Fibroblast of lung (primary cell): ENCODE results near the gene SPTBN1. TPM values are rescaled to one million over a fixed set of nuclear protein-coding genes. Genes with fewer than 3 reads are reported as not detected.
A peak's percentile ranks its signal among the peaks of the same experiment; 100 is the strongest.

Experiments used
- DNase-seq, 2 donors: peaks; one replicate each; pipeline versions ENCODE4 v3.0.0 to v3.0.0-alpha.2; 2010; ENCODE audit warnings: low read depth in 2 of 2
- H2AFZ ChIP-seq: 2 replicates; pipeline ENCODE4 v1.5.1; 2012; ENCODE audit warnings: low read length, control low read depth, inconsistent platforms
- H3K27ac ChIP-seq: 2 replicates; pipeline ENCODE4 v1.5.1; 2011; ENCODE audit warnings: low read length, control low read depth; ENCODE audit not compliant: insufficient read depth
- H3K27me3 ChIP-seq: 2 replicates; pipeline ENCODE4 v1.5.1; 2011; ENCODE audit warnings: mild to moderate bottlenecking, low read length; ENCODE audit not compliant: control insufficient read depth, insufficient read depth
- H3K36me3 ChIP-seq: 2 replicates; pipeline ENCODE4 v1.5.1; 2011; ENCODE audit warnings: low read length; ENCODE audit not compliant: control insufficient read depth, insufficient read depth
- H3K4me1 ChIP-seq: 2 replicates; pipeline ENCODE4 v1.5.1; 2011; ENCODE audit warnings: low read length; ENCODE audit not compliant: control insufficient read depth, insufficient read depth; ENCODE audit errors: extremely low read depth
- H3K4me2 ChIP-seq: 2 replicates; pipeline ENCODE4 v1.5.1; 2011; ENCODE audit warnings: low read length, control low read depth; ENCODE audit not compliant: insufficient read depth; ENCODE audit errors: extremely low read depth
- H3K4me3 ChIP-seq, 4 experiments: fragments of 200-600 bp in 1 of 4; sonication (generic) in 1 of 4; replicated peaks in 1 of 4; 2 replicates each; pipeline ENCODE4 v1.5.1; 2011 to 2016; ENCODE audit warnings: low read length in 4 of 4, low read depth in 3 of 4, mild to moderate bottlenecking in 3 of 4, control low read depth in 2 of 4, inconsistent platforms in 1 of 4, mixed read lengths in 1 of 4; ENCODE audit not compliant: insufficient read depth in 1 of 4; ENCODE audit errors: control extremely low read depth in 1 of 4
- H3K79me2 ChIP-seq: 2 replicates; pipeline ENCODE4 v1.5.1; 2012; ENCODE audit warnings: mild to moderate bottlenecking, low read length, inconsistent platforms; ENCODE audit not compliant: control insufficient read depth, insufficient read depth
- H3K9ac ChIP-seq: 2 replicates; pipeline ENCODE4 v1.5.1; 2011; ENCODE audit warnings: mild to moderate bottlenecking, low read length, control low read depth; ENCODE audit not compliant: insufficient read depth
- H3K9me3 ChIP-seq: 2 replicates; pipeline ENCODE4 v1.5.1; 2012; ENCODE audit warnings: low read depth, low read length; ENCODE audit not compliant: control insufficient read depth, insufficient read depth
- H4K20me1 ChIP-seq: 2 replicates; pipeline ENCODE4 v1.5.1; 2011; ENCODE audit warnings: low read length; ENCODE audit not compliant: control insufficient read depth, insufficient read depth; ENCODE audit errors: extremely low read depth
- CTCF ChIP-seq, 2 donors: IDR thresholded peaks in 1 of 2; conservative IDR thresholded peaks in 1 of 2; 1 replicate in 1 of 2; 2 replicates in 1 of 2; pipeline ENCODE4 v1.5.1; 2011 to 2012; ENCODE audit warnings: low read length in 2 of 2, control low read depth in 1 of 2, inconsistent platforms in 1 of 2, low read depth in 1 of 2, mild to moderate bottlenecking in 1 of 2
- EZH2 ChIP-seq: IDR thresholded peaks from 2 replicates; pipeline ENCODE4 v1.5.1; 2012; ENCODE audit warnings: low read length, control low read depth, mild to moderate bottlenecking; ENCODE audit errors: missing control alignments
- polyA plus RNA-seq, 2 donors: library from polyadenylated mRNA; depleted of rRNA in 1 of 2; stranded (reverse) in 1 of 2; unstranded in 1 of 2; fragments of >200 nt; gene quantifications; 2 replicates each; pipeline ENCODE4 v1.2.1, GENCODE V29; 2011 to 2012; ENCODE audit warnings: missing spikeins in 1 of 2
- total RNA-seq: library from RNA; depleted of rRNA; stranded (reverse); fragments of >200 nt; gene quantifications from 2 replicates; pipeline ENCODE4 v1.2.1, GENCODE V29; 2014

The SPTBN1 gene
- total and polyA plus RNA-seq, 2 donors (not counting 1 experiment from before 2014, with no cell fraction given), result 123 to 325 TPM

GRCh38 chr2:54663424-54664030 is 207.4 kb downstream of the SPTBN1 start:
- Histone ChIP-seq H3K9ac (no peak overlapping the region), H3K4me2 (no peak overlapping the region), H3K4me3 (no peak overlapping the region), H3K79me2 (no peaks in the 10 kb centered on the region), H3K9me3 (no peaks in the 10 kb centered on the region), H3K4me1 (peaks cover 19% of the 10 kb centered on the region), H4K20me1 (no peaks in the 10 kb centered on the region), H3K36me3 (peaks cover 31% of the 10 kb centered on the region), H3K27me3 (no peaks in the 10 kb centered on the region), H3K27ac (no peak overlapping the region), H2AFZ (no peak overlapping the region)
- DNase-seq, result no peak
- TF ChIP-seq CTCF (conservative IDR thresholded peaks at IDR 0.05 in 1 of 2, IDR thresholded peaks at IDR 0.05 in 1 of 2; ENCODE audit: low read depth in 1 of 2, low read length in 2 of 2) (no peak), EZH2 (no peak)

- Histone ChIP-seq H3K9ac (no peak overlapping the region), H2AFZ (no peak overlapping the region), H3K4me1 (peaks cover 21% of the 10 kb centered on the region), H3K4me3 (no peak overlapping the region), H3K36me3 (peaks cover 27% of the 10 kb centered on the region), H3K4me2 (no peak overlapping the region), H3K27ac (no peak overlapping the region), H3K9me3 (no peaks in the 10 kb centered on the region), H3K79me2 (no peaks in the 10 kb centered on the region), H4K20me1 (no peaks in the 10 kb centered on the region), H3K27me3 (no peaks in the 10 kb centered on the region)
- DNase-seq, result no peak
- no peak for TF ChIP-seq CTCF (conservative IDR thresholded peaks at IDR 0.05 in 1 of 2, IDR thresholded peaks at IDR 0.05 in 1 of 2; ENCODE audit: low read depth in 1 of 2, low read length in 2 of 2)
- no peak for TF ChIP-seq EZH2
Observed at GRCh38 chr2:54664238-54664786, 208.2 kb downstream of the SPTBN1 start.

DNA sequence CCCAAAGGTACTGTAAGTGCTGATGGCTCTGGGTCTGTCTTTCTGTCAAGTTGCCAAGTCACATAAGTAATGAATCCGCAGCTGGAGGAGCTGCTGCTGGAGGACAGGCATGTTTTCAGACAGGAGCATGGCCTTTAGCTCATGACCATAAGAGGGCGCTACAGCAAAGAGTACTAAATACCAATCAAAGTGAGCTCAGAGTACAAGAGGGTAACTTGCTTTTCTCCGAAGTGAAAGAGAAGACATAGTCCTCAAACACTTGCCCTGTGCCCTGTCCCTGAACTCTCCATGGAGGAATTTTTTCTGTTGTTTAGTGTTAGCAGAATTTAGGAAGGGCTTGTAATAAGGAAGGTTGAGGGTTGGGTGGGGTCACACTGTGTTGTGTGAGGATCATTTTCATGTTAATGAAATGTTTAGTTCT is 209.3 kb downstream of the SPTBN1 start:
- Histone ChIP-seq H3K4me3 (no peak overlapping the region), H3K9ac (no peak overlapping the region), H3K27me3 (no peaks in the 10 kb centered on the region), H3K79me2 (no peaks in the 10 kb centered on the region), H3K9me3 (no peaks in the 10 kb centered on the region), H2AFZ (no peak overlapping the region), H3K4me1 (peaks cover 25% of the 10 kb centered on the region), H4K20me1 (no peaks in the 10 kb centered on the region), H3K4me2 (peak overlapping the region; percentile 56), H3K27ac (peak overlapping the region; percentile 61), H3K36me3 (peaks cover 29% of the 10 kb centered on the region)
- peak; percentile 56 to 69 for TF ChIP-seq CTCF (conservative IDR thresholded peaks at IDR 0.05 in 1 of 2, IDR thresholded peaks at IDR 0.05 in 1 of 2; ENCODE audit: low read depth in 1 of 2, low read length in 2 of 2)
- no peak for TF ChIP-seq EZH2
- DNase-seq, result peak; percentile 27 to 76
